NCI-H345 treated with DMSO at 0.1 percent for 48 hours (cell line): ENCODE data around the gene MID1.
"Not testable (repeated sequence)": the region's sequence is repeated elsewhere in the genome, so short reads cannot be mapped to it uniquely, and the experiment has no call there.

Experiments used
- DNase-seq: peaks from one replicate; lab custom pipeline; 2025; ENCODE audit not compliant: unreplicated experiment; lab: John Stamatoyannopoulos, UW

Gene MID1

DNA sequence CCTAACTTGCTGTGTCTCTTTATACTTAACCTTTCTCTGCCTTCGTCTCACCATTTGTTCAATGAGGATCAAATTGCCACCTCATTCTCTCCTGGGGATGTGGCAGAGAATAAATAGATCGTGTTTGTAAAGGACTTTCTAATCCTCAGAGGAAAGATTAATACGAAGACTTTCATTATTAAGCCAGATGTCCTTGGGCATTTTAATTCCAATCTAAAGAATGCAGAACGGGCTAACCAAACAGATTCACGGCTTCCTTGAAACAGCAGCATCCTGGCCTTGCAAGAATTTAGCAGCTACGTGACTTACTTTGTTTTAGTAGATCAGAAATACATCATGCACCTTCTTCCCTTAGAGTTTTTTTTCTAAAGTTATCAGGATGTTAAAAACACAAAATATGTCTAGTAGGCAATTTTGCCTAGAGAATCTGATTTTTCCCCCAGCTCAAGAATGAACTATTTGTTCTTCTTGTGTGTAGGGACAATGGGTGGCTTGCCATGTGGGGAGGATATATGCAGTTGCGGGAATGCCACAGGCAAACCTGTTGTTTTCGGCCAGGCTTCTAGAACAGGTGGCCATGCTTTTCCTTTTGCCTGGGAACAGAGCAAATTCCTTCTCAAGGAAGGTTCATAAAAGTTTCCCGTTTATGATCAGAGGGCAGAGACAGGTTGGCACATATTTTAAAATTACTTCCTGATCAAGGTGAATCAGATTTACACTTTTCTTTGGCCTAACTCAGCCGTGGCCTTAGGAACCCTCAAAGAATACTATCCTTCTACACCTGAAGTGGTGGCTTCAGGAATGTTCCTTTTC lies 3.0 kb downstream of the MID1 start:
- no peak for DNase-seq

DNA sequence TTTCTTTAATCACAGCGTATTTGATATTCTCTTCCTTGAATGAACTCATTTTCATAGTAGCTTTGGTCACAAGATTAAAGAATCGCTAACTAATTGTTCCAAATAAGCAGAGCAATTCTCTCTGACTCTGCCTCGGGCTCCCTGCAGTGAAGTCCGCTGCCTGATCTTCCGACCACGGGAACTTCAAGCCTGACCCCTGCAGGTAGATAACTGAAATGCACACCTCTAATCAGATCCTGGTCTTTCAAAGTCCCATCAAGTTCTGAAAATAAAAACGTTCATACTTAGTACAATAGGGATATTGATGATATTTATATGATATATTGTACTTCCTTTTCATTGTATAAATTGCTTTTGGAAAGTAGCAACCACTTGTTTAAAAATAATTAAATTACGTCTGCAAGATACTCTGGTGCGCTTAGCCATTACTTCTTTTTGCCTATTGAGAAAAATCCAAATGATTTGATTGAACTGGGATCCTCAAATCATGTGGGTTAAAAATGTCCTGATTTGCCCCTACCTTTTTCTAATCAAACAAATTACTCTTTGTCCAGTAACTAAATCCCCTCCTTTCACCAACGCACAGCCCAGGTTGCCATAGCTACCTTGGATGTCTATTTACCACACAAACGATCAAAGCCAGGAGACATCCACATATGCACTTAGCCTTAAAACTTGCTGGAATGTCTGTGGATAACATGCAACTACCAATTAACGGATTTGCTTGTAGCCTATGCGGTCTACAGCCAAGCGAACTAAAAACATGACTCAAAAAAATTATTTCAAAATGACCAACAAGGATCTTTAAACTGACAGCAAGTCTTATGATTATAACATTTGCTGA lies 4.2 kb downstream of the MID1 start:
- no peak for DNase-seq

DNA sequence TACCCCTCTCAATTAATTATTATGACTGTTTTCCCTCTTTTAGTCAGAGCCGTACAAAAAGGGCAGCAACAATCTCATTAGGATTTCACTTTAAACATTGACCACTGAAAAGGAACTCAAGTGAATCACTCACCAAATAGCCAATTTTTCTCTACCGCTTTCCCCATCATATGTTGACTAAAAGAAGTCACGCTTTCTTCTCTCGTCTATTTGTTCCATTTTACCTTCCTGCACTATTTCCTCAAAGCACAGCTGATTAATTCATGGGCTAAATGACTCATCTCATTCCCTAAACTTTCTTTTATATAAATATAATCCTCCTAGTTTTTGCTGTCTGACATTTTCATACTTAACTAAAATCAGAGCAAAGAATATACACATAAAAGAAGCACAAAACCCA lies 8.2 kb downstream of the MID1 start:
- DNase-seq, result no peak

DNA sequence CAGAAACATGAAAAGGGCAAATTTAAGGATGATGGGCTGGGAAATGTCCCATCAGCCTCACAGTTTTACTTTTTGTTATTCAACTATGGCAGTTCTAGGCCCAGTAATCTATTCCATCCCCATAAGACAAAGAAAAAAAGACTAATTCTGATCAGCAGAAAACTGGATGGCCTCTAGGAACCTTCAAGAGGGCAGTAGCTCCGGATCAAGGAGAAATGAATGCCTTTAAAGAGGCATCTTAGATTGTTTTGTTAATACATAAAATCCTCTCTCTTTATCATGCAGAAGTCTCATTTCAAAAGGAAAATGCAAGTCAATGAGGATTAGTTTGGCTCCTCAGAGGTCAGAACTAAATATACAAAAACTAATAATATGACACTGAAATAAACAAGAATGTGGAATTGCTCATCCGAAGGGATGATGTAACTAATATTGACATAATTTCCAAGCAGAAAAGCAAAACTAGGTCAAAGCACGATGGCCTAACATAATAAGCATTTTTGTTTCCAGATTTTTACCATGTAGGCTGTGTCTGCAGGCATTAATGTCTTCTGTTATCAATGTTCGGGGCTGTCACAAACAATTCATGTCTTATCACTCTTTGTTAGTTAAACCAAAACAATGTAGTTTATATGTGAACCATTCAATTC lies 8.8 kb downstream of the MID1 start:
- DNase-seq, result no peak

DNA sequence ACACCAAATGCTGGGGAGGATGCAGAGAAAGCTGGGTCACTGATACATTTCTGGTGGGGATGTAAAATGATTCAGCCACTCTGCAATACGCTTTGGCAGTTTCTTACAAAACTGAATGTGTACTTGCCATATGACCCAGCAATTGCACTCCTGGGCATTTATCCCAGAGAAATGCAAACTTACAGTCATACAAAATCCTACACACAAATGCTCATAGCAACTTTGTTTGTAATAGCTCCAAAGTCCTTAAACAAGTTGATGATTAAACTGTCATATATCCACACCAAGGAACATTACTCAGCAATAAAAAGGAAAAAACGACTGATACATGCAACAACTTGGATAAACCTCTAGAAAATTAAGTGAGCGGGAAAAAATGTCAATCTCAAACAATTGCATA lies 12.3 kb downstream of the MID1 start:
- DNase-seq, result no peak

DNA sequence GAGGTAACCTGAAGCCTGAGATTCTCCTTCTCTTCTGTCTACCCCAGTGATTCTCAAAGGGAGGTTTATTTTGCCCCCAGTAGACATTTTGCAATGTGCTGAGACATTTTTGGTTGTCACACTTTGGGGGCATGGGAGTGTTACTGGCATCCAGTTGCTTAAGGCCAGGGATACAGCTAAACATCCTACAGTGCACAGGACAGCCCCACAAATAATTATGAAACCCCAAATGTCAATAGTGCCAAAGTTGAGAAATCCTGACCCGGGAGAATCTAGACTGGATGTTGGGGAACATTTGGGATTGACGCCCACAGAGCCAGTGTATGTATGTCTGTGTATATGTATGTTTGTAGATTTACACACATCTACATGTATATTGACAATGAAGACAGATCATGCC lies 13.2 kb downstream of the MID1 start:
- DNase-seq, result no peak

DNA sequence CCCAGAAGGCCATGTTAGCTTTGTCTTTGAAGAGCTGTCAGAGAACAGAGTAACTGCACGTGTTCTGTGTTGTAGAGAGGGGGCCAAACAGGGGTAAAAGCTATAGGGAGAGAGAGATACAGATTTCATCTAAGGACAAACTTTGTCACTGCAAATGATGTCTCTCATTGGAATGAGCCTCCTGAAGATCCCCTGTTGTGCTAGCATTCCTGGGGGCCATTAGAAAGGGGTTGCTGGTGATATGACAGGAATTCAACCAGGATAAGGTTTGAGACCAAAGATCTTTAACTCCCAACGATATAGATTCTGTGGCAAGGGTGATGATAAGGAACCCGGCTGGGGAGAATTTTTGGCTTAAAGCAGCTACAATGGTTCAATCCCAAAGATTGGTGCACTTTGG lies 16.8 kb downstream of the MID1 start:
- no peak for DNase-seq

DNA sequence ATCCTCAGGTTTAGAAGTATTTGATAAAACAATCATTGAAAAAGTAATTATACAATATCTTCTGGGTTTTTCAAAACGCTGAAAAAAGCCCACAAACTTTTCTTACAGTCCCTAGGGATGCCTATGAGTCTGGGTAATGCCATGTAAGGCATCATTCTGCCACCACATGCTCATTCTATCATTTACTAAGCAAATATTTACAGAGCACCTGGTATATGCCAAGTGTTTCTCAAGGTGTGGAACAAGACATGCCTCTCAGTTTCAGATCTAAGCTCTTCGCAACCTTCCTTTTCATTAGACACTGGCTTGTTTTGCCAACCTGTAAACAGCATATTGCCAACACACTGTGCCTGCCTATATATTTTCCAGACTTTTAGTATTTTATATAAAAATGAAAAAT lies 17.7 kb downstream of the MID1 start:
- no peak for DNase-seq

DNA sequence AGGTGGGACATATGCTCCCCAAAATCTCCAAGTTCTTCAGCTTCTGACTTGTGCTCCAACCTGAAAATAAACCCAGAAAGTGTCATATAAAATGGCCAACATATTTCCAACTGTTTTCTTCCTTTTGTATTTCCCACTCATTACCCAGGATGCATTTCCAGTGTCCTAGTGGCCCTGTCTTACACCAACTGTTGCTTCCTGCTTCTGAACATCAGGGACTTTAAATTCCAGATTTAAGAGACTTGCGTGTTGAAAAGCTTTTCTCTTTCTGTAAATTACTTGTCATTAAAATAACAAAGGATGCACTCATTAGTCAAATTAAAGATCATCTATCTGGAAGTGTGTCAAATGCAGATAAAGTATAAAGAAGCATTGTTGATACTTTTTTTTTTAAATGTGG lies 19.9 kb downstream of the MID1 start:
- DNase-seq, result no peak

DNA sequence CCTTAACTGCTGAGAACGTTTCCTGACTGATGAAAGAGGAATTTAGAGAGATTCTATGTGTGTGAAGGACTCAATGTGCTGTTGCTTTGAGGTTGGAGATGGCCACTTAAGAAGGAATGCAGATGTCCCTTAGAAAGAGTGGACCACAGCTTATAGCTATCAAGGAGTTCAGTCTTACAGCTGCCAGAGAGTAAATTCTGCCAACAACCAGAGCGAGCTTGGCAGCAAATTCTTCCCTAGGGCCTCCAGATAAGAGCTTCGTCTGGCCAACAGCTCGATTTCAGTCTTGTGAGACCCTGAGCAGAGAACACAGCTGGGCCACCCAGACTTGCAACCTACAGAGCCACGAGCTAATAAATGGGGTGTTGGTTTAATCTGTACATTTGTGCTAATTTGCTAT lies 21.8 kb downstream of the MID1 start:
- no peak for DNase-seq

DNA sequence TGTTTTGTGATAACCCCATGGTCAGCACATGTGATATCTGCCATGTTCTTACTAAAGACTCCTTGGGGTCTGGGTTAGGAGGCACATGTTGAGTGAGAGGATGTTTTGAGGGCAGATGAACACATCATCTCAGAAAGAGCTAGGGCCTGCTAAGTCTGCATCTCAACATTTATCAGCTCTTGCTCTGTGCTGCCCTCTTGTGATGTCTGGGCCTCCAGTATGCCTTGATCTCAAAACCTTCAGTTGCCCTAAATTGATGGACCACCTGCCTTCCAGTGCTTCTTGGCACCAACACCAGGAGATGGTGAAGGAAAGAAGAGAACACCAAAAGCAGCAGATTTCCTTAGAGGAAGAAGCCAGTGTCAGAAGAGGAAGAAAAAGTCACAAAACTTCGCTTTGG lies 22.5 kb downstream of the MID1 start:
- DNase-seq, result no peak

DNA sequence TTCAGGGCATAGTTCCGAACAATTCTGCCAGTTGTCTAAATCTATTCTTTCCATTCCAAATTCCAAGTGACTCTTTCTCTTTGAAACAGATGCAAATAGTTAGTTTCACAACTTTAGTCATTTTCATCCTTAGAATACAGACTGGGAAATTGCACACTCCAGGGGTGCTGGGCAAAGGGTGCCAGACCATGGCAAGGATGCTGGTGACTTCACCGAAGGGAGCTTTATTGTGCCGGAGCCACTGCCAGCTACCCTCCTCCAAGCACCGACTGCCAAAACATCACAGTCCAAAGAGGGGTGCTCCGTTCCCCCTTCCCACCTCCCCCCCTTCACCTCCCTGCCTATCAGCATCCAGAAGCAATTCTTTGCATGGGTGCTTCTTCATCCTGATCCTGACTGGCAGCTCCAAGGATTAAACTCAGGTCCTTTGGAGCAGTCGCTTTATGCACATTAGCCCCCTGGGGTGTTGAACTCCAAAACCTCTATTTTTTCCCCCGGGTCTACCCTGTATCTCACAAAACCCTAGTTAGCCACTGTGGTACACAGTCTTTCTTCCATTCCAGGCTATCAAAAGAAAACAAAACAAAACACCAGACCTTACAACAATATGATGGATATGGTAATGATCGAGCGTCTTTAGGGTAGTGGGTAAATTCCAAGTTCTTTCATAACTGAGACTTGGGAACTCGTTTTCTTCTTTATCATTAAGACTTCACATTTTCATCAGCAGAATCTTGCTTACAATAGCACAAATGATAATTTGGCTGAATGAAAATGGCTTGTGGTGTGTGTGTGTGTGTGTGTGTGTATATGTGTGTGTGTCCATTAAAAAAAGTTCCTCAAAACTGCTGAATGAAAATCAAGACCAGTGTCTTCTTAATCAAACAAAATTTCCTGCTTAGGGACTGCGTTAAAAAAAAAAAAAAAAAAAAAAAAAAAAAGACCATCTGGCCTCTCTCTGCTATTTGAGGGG lies 28.7 kb downstream of the MID1 start:
- DNase-seq, result no peak

DNA sequence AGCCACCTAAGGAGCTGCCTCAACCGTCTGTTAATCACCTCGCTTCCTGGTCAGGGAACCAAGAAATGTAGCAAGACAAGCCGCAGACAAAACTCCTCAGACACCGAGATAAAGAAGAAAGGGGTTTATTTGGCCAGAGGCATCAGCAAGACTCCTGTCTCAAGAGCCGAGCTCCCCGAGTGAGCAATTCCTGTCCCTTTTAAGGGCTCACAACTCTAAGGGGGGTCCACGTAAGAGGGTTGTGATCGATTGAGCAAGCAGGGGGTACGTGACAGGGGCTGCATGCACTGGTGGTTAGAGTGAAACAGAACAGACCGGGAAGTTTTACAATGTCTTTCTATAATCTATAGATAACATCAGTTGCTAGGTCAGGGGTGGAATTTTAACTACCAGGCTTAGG lies 30.6 kb downstream of the MID1 start:
- DNase-seq, result not testable (repeated sequence)

DNA sequence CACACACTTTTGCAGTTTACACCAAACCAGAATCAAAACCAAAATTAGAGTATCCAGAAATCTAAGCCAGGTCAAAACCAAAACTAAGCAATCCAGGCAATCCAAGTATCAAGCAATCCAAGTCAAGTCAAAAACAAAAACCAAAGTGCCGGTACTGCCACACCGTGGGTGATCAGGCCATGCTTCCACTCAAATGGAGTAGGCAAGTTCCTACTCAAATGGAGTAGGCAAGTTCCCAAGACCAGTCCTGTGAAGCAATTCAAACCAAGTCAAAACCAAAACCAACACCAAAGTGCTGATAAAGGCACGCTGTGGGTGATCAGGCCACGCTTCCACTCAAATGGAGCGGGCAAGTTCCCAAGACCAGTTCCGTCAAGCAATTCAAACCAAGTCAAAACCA lies 31.3 kb downstream of the MID1 start:
- DNase-seq, result no peak

DNA sequence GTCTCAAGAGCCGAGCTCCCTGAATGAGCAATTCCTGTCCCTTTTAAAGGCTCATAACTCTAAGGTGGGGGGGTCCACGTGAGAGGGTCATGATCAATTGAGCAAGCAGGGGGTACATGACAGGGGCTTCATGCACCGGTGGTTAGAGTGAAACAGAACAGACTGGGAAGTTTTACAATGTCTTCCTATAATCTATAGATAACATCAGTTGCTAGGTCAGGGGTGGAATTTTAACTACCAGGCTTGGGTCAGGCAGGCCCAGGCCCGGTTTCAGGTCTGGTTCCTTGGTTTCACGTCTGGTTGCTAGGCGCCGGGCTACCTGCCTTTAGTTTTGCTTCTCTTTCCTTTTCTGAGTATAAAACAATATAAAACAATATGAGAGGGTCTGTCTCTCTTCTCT lies 35.5 kb downstream of the MID1 start:
- not testable (repeated sequence) for DNase-seq

DNA sequence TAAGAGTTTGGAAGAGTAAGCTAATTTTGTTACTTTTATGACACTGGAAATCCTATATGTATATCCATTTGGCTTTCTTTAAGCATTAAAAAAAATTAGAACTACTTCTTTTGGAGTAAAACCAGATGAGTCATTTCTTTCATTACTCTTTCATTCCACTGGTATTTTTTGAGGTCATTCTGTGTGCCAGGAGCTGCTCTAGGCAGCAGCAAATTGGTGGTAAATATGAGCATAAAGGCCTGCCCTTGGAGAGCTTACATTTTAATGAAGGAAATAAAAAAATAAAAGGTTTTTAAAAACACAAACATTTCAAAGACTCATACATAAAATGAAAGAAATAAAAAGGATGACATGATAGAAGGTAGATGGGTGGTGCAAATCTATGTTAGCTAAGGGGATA lies 37.4 kb downstream of the MID1 start:
- no peak for DNase-seq

DNA sequence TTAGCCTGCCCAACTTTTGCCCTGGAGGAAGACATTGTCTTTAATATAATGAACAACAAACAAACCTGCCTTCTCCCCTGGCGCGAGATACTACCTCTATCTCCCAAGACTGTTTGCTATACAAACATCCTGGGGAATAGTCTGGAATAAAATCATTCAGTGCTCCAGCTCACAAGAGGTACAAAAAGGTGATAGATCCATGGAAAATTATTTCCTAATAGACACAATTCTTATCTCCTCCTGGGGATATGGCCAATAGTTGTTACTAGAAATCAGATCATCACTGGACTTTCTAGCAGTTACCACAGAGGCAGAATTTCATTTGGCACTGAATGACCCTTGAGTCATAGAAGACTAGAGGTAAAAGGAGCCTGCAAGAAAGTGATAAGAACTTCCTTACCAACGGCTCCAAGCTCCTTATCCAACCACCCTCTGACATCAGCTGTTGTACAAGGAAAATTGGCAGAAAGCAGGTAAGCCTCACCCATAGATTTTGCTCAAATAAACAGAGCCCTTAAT lies 38.1 kb downstream of the MID1 start:
- no peak for DNase-seq

DNA sequence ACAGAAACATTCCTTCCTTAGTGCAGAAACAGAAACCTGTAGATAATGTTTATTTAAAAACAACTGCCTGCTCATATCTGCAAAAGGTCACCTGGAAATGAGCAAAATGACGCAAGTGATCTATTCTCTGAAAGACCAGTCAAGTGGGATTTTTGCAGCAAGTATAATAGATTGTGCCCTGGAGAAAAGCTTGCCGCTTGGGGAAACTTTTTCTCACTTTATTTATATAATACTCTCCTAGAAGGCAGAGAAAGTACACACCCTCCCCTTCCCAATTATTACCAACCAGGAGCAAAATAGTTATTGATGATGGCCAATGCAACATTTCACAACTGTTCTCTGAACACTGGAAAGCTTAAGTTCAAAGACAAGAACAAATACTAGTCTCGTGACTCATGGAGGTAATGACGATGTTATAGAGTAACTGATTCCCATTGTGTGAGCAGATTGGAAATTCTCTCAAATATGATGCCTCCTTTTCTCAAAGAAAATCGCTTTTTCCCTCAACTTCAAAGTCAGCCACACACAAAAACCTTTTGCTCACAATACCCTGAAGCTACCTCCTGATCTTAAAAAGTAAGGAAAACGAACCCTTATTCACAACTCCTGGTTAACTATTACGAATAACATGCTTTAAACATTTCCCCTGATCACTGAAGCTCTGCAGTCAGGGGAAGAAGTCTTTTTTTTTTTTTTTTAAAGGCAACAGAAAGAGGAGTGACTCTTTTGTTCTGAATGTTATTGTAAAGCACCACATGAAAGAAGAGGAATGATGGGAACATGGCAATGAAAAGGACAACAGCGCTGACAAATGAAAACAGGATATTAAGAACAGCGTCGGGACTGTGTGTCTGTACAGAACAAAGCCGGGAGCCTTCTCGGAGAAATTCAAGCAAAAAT lies 41.0 kb downstream of the MID1 start:
- no peak for DNase-seq

DNA sequence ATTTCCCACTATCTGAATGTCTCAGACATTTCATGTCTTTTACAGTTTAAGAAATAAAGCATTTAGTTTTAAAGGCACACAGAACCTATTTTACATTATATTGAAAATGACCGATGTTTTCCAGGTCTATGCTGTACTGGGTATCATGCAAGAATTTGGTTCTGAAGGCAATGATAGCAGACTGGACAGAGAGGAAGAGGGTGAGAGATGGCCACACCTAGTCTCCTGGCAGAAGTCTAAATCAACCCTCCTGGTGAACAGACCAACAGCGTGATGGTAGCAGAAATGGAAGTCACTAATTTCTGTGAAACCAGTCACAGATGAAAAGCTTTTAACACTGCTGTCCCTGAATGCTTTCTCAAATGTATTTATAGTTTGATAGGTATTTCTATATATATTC lies 41.9 kb downstream of the MID1 start:
- DNase-seq, result no peak

DNA sequence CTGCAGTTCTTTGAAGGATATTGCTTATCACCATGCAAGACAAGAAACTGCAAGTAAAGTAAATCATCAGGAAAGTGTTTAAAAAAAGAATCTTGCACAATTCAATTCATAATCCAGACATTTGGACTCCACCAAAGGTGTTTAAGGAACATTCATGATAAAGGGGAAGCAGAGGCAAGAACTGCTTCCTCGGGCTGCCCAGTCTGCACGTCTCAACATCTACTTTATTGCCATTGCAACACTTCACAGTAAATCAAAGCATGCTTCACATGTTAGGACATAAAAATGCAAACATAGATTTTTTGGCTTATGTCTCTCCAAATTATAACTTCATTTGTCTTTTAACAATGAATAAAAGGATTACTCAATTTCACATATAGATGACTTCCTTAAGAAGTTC lies 42.5 kb downstream of the MID1 start:
- DNase-seq, result no peak
